SK-N-SH (cell line): Measurements from ENCODE around the gene LIN7C.

Experiments
- CHD2 ChIP-seq: fragments of 150-350 bp; IDR thresholded peaks from 2 replicates; pipeline ENCODE4 v1.6.1; 2018; ENCODE audit warnings: low read length; ENCODE audit not compliant: partially characterized antibody
- CTCF ChIP-seq: fragments of 200-600 bp; sonication (generic); IDR thresholded peaks from 2 replicates; pipeline ENCODE4 v1.6.1; 2017; ENCODE audit warnings: antibody characterized with exemption, mild to moderate bottlenecking, moderate library complexity
- EP300 ChIP-seq, 2 experiments: IDR thresholded peaks; 2 replicates each; pipeline versions ENCODE4 v1.4.0 to v1.6.1; 2012; ENCODE audit warnings: borderline replicate concordance in 1 of 2, low read depth in 1 of 2, low read length in 1 of 2
- FOXM1 ChIP-seq: IDR thresholded peaks from 2 replicates; pipeline ENCODE4 v1.4.0; 2012; ENCODE audit warnings: low read depth, mild to moderate bottlenecking
- REST ChIP-seq: IDR thresholded peaks from 2 replicates; pipeline ENCODE4 v1.6.1; 2012; ENCODE audit warnings: mild to moderate bottlenecking, low read depth, low read length, moderate library complexity
- RXRA ChIP-seq: IDR thresholded peaks from 2 replicates; pipeline ENCODE4 v1.4.0; 2012; ENCODE audit warnings: low read depth, mild to moderate bottlenecking, borderline replicate concordance

- no peak for TF ChIP-seq CTCF
- no peak for TF ChIP-seq RXRA
- TF ChIP-seq CHD2: no peak
- no peak for TF ChIP-seq REST
- TF ChIP-seq EP300 (IDR thresholded peaks at IDR 0.05; ENCODE audit: borderline replicate concordance in 1 of 2, low read depth in 1 of 2, low read length in 1 of 2): no peak
- TF ChIP-seq FOXM1: no peak
These were observed 18.9 kb downstream of the LIN7C start for GRCh38 chr11:27487706-27488105.
